ENCODE results near the gene RNASEH2B.

- TF ChIP-seq EZH2 (IDR thresholded peaks at IDR 0.05): no peak
- no peak for TF ChIP-seq CTCF (IDR thresholded peaks at IDR 0.05)
These were observed 45.6 kb downstream of the RNASEH2B start for GRCh38 chr13:50955241-50955640.
